NCI-H2171 treated with DMSO at 0.1 percent for 48 hours (cell line): Measurements from ENCODE around the gene KLHL22.
"Not testable (repeated sequence)": the region's sequence is repeated elsewhere in the genome, so short reads cannot be mapped to it uniquely, and the experiment has no call there.

Source experiments
- DNase-seq: peaks from one replicate; lab custom pipeline; 2025; lab: John Stamatoyannopoulos, UW

Gene KLHL22

GRCh38 chr22:20523086-20523983, 27.7 kb upstream of the KLHL22 start:
- no peak for DNase-seq

DNA sequence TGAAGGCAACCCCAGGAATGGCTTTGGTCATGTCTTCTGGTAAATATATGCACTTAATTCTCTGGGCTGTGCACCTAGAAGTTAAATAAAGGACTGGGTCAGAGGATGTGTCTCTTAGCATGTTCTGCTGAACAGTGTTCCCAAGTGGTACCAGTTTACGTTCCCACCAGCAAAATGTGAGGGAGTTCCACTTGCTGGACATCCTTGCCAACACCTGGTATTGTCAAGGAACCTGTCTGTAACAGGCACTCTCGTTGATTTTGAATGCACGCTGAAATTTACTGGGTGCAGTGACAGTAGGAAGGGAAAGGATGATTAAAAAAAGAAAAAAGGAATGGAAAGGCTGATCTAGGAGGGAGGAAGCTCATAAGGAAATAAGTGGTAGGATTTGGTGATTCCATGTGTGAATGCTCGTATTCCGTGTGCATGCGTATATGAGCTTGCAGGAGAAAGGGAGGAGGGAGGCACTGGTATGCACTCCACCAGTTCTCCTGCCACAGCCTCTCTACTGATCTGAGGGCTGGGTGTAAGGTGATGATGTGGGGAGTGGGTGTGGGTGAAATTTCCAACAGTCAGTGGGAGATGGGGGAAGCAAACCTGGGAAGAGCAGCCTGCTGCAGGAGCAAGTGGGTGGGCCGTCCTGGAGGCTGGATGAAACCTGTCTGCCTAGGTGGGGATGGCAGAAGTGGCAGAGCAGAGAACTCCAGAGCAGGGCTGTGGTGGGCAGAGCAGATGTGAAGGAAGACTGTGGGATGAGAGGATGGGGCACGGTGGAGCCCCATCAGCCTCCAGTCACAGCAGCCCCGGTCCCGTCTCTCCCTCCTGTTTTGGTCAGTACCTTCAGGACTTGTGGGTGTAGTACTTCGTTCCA, 26.8 kb upstream of the KLHL22 start:
- DNase-seq = no peak

GRCh38 chr22:20520093-20520511, 24.5 kb upstream of the KLHL22 start:
- no peak for DNase-seq

- no peak for DNase-seq
Observed at GRCh38 chr22:20519558-20519957, 24.0 kb upstream of the KLHL22 start.

DNA sequence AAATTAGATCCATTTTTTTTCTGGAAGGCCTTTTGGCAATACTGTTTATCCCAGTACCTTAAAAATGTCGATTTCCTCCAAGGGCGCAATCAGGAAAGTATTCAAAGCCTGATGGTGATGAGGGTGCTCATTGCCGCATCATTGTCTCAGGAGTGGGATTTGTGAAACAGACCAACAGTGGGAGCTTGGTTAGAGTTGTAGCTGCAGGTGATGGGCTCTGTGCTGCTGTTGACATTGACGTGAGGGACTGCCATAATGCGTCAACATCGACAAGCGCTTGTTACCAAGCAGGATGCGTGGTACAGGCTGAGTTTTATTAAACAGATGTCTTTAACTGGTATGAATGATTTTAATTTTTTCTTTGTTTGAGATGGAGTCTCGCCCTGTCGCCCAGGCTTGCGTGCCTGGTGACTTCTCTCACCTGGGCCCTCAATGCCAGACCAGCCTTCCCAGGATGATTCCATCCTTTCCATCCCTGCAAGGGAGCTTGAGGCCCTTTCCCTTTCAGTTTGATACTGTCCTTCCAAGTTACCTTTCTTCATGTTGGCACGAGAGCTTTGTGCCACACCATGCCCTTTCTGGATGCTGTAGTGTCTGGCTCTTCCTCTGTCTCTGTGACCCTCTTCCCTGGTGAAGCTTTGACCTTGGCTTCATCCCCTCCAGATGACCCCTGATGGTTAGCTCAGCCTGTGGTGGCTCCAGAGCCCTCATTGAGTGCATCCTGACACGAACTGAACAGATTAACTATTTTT, 22.4 kb upstream of the KLHL22 start:
- no peak for DNase-seq

- no peak for DNase-seq
Observed at GRCh38 chr22:20517422-20517821, 21.8 kb upstream of the KLHL22 start.

DNA sequence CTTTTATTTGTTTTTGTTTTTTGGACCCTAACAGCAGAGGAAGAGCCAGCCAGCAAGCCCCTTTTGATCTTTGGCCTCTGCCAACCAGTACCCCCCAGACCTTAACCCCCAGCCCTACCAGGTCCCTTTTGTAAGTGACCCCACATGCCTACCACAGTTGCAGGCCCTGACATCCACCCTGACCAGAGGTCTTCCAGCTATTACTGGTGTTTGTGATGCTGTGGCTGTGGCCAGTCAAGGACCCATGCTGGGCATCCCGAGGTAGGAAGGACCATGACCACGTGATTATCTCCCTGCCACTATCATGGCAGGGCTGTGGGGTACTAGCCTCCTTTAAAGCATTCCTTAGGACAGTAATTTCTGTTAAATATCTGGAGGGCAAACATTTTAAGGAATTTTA, 20.8 kb upstream of the KLHL22 start:
- DNase-seq = no peak

- DNase-seq = no peak
Observed at GRCh38 chr22:20514658-20515406, 19.2 kb upstream of the KLHL22 start.

DNA sequence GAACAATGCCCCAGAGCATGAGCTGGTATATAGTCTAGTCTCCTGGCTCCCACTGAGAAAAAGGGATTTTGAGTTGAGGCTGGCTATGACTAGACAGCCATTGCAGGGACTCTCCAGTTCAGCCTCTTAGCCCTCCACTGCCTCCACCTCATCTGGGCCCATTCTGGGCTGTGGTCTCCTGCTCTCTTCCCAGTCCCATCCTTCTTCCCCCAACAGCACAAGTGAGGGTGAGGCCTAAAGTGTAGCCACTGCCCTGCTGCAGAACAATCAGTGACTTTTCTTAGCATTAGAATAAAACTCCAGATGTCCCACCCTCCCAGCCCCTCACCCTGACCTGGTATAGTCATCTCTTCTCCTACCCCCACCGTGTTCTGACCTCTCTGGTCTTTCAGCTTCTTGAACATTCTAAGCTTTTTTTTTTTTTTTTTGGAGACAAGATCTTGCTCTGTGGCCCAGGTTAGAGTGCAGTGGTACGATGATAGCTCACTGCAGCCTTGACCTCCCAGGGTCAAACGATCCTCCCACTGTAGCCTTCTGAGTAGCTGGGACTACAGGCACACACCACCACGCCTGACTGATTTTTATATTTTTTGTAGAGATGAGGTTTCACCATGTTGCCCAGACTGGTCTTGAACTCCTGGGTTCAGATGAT, 16.1 kb upstream of the KLHL22 start:
- no peak for DNase-seq

DNA sequence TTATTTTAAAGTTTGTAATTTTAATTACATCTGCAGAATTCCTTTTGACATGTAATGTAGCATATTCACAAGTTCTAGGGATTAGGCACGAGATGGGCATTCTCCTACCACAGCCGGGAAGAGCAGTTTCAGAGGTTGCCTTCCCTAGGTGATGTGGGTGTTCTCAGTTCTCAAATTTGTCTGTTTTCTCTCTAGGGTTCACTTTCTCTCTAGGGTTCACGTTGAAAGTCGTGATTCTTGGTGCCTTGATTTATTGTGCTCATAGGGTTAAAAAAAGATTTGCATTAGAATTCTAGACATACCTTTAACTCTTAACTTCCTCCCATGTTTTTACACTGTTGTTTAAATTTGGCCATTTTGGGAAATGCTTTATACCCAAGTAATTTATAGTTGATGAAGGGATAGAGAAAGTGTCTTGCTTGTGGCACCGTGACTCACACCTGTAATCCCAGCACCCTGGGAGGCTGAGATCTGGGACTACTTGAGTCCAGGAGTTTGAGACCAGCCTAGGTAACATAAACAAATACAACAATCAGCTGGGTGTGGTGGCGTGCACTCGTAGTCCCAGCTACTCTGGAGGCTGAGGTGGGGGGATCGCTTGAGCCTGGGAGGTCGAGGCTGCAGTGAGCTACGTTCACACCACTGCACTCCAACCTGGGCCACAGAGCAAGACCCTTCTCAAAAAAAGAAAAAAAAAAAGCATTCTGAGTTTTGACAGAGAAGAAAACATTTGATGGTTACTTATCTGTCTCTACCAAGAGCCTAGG, 15.4 kb upstream of the KLHL22 start:
- DNase-seq = no peak

- no peak for DNase-seq
Observed at GRCh38 chr22:20509344-20510047, 13.9 kb upstream of the KLHL22 start.

DNA sequence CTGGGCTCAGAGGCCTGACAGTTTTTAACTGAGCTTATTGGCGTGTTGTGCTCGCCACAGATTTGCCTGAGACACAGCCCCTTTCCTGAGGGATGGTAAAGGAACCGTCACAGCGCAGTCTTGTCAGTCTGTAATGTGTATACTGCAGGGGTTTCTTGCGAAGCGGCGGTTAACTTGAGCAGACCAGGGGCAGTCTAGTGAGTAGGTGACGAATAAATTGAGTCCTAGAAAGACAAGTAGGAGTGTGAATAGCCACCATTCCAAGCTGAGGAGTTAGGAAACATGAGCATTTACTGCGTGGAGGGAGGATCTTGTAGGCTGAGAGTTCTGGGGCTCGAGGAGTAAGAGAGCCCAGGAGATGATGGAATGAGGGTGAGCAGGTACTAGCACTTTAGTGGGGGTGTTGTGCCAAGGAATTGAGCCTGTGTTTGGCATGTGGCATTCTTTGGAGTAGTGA, 13.2 kb upstream of the KLHL22 start:
- DNase-seq = no peak

GRCh38 chr22:20508067-20508755, 12.6 kb upstream of the KLHL22 start:
- DNase-seq = not testable (repeated sequence)

GRCh38 chr22:20507253-20508066, 11.9 kb upstream of the KLHL22 start, which contains the start of gene MED15:
TSS of gene MED15 (plus strand) at chr22:20507610. CDS start at chr22:20507679, 69 bp downstream.
- peak; percentile 78 for DNase-seq

DNA sequence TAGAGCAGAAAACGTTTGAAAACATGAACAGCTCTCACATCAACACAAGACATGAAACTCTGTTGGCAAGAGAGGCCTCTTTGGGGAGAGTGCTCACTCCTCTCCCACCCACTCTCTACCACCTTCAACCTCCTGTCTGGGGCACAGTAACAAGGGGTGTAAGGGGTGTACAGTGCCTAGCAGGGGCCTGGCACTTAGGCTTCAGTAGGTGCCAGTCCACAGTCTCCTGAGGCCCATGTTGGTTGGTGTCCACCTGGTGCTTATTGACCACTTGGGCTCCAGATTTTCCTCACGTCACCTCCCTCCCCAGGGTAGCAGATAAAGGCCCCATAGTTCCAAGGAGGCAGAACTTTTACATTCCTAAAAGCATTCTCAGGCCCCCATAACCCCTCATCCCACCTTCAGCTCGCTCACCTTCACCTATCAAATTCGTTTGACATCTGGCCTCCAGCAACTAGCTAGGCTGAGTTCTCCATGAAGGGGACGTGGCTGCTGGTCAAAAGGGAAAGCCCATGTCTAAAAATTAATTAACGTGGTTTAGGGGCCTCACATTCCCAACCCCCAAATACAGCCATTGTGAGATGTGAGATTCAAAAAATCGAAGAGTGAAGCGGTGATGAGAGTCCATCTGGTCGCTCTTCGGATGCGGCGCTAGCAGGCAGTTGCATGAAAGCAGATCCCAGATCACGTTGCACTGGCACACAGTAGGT, 11.1 kb upstream of the KLHL22 start:
- DNase-seq = no peak

DNA sequence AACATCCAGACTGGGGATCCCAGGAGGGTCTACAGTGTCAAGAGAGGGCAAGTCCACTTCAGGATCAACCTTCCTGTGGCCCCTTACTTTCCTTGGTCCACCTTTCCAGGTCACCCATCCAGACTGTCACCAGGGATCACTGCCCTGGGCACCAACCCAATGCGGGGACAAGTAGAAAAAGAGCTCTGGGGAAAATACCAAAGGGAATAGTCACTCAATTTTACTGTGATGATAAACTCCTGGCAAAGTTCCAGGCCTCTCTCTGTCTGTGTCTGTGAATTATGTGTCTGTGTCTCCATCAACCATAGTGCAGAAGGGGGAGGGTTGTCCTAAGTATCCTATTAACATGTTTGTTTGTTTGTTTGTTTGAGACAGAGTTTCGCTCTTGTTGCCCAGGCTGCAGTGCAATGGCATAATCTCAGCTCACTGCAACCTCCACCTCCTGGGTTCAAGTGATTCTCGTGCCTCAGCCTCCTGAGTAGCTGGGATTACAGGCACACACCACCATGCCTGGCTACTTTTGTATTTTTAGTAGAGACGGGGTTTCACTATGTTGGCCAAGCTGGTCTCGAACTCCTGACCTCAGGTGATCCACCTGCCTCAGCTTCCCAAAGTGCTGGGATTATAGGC, 8.8 kb upstream of the KLHL22 start:
- not testable (repeated sequence) for DNase-seq

GRCh38 chr22:20503816-20504215, 8.2 kb upstream of the KLHL22 start:
- DNase-seq = no peak
